GM19468 (cell line): ENCODE results near the gene EYS.

Experiments used
- ATAC-seq: cut with Tn5 transposase; IDR thresholded peaks from one replicate; pipeline ENCODE4 v1.9.1; 2021; ENCODE audit warnings: mild to moderate bottlenecking, moderate library complexity, moderate number of reproducible peaks; ENCODE audit not compliant: unreplicated experiment; ENCODE audit errors: extremely low read depth

Gene EYS

GRCh38 chr6:64694356-64694755 is 1012.7 kb downstream of the EYS start:
- no peak for ATAC-seq

DNA sequence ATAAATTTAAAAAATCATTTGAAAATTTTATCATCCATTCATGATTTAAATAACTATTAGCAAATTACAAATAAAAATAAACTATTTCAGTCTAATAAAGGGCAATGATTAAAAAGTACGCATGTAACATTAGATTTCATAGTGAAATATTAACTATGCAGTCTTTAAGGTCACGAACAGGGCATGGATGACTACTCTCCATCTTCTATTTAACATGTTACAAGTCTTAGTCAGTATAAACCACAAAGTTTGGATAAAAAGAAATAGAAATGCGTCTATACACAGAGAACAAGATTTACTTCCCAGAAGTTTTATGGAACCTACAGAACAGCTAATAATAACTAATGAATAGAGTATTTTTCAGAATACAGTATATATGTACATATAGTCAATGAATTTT is 1016.0 kb downstream of the EYS start:
- no peak for ATAC-seq

- no peak for ATAC-seq
These were observed 1021.6 kb downstream of the EYS start for GRCh38 chr6:64685401-64685800.

GRCh38 chr6:64683682-64684081 is 1023.3 kb downstream of the EYS start:
- no peak for ATAC-seq

- no peak for ATAC-seq
These were observed 1025.4 kb downstream of the EYS start for GRCh38 chr6:64681416-64682160.

DNA sequence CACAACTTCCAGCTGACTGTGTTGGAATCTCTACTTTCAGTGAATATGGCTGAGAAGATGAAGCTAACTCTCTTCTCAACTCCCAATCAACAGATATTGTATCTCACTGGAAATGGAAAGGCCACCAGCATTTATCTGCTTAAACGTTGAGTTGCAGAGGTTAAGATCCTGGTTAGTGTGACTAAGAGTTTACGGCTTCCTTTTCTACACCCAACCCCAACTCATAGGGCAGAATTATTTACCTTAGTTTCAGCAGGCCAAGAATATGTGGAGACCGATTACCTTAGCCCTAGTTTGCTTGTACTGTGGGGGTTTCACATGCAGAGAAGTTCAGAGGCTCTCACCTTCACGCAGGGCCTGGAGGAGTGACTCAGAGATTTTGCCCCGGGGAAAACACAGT is 1026.6 kb downstream of the EYS start:
- ATAC-seq: no peak

DNA sequence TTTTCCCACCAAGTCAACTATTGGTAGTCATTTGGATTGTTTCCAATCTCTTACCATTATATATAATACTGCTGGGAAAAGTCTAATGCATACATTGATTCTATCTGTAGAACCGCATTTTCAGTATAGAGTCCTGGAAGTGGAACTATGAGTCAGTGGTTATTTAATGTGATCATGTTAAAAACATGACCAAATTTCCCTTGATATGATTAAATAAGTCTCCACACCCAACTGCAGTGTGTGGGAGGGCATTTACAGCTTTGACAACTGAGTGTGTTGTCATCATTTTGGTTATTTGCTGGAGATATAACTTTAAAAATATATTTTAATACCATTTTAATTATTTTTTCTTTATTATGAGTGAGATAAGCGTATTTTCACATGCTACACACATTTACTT is 1027.6 kb downstream of the EYS start:
- ATAC-seq: no peak

- ATAC-seq: no peak
These were observed 1034.4 kb downstream of the EYS start for GRCh38 chr6:64672651-64673050.

GRCh38 chr6:64672131-64672530 is 1034.9 kb downstream of the EYS start:
- ATAC-seq: no peak

DNA sequence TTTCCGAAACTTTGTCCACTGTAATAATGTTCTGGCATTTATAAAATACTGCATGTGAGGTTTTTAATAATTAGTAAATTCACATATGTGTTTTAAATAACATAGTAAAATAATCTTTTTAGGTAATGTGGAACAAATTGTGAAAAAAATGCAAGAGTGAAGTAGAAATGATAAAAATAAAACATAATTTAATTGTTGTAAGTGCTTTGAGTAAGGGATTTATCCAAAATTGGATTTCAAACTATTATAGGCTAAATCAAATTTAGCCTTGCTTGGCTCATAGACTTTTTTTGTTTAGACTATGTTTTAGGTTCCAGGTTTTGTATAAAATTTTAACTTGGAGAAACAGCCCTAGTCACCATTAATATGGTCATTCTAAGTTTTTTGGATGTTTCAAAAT is 1041.9 kb downstream of the EYS start:
- ATAC-seq: no peak

DNA sequence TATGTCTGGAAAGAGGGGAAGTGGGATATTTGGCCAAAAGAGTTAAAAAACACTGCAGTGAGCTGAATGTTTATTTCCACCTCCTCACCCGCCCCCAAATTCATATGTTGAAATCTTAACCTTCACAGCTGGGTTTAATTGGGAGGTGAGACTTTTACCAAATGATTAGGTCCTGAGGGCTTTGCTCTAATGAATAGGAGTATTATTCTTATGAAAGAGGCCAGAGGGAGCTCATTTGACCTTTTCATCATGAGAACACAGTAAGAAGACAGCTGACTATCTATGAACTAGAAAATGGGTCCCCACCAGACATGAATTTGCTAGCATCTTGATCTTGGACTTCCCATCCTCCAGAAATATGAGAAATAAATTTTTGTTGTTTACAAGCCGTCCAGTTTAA is 1042.5 kb downstream of the EYS start:
- ATAC-seq: no peak

GRCh38 chr6:64644024-64644423 is 1063.0 kb downstream of the EYS start:
- no peak for ATAC-seq

- ATAC-seq: no peak
These were observed 1076.1 kb downstream of the EYS start for GRCh38 chr6:64630901-64631300.

DNA sequence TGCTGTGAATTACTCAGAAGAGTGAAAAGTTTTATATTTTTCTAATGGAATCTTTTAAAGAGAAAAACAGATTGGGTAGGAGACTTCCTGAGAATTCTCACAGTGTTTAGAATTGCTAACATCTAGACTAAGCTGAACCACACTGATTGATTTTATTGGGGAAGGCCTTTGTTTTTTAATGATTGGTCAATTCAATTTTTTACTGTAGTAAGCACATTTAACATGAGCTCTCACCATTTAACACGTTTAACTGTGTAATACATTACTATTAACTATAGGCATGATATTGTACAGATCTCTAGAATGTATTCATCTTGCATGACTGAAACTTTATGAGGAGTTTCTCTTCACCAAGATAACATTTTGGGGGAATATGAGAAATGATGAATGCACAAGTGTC is 1084.1 kb downstream of the EYS start:
- ATAC-seq: no peak

DNA sequence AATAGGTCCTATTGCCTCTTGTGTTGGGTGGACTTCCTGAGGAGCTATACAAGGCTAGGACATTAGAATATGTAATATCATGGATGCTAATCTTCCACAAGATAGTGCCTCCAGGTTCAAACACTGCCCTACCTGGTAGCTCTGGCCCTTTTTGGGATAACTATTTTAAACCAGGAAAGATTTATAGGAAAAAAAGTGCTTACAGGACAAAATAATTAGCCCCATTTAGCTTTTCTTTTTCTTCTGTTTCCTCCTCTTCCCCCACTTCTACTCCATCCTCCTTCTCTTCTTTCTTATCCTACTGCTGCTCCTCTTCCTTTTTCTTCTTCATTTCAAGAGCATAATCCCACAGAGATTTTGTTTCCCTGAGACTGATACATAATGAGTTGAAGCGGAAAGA is 1104.0 kb downstream of the EYS start:
- no peak for ATAC-seq

- ATAC-seq: no peak
These were observed 1115.4 kb downstream of the EYS start for GRCh38 chr6:64591676-64592036.

DNA sequence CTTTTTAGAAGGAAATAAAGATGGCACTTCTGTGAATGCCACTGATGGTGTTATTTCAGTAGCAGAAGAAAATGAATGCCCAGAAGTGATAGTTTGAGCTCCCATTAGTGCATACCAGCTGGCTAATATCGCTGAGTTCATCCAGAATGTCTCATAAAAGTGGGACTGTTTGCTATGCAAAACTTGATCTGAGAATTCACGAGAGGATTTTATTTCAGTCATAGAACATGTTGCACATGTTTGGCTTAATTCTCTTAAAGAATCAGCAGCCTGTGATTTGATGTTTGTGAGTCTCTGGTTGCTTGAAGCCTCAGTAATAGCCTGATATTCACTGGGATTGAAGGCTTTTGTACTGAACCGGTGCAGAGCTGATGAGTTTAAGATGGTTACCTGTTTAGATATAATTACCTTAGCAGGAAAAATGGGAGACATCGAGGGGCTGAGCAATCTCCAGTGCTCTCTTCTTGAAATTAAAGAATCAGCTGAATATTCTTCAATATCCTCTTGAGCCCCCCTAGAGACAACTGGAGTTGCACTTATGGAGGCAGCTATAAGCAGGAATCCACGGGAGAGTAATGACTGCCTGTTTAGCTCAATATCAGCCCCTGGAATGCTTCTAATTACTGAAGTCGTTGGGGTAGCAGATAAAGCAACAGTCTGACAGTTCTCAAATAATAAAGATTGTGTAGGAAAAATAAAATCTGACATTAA is 1115.9 kb downstream of the EYS start:
- ATAC-seq: no peak

DNA sequence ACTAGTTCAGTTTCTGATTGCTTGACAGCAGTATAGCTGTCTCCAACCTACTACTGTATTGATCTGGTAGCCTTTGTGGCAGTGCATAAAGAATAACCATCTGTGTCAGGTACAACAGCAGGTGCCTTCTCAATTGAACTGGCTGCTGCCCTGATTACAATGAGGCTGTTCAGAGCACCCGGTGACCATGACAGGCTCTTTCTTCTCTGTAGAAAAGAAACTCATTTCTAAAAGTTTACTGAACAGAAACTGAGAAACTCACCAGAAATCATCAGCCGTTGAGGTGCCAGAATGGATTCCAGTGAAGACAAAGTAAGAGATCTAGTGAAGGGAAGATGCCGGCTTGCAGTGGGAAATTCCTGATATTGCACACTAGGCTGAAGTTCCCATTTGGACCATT is 1117.1 kb downstream of the EYS start:
- no peak for ATAC-seq

GRCh38 chr6:64580346-64580745 is 1126.7 kb downstream of the EYS start:
- no peak for ATAC-seq

GRCh38 chr6:64553249-64553786 is 1153.7 kb downstream of the EYS start:
- no peak for ATAC-seq

- no peak for ATAC-seq
These were observed 1159.3 kb downstream of the EYS start for GRCh38 chr6:64547594-64548268.
